ENCODE measurements around the gene ST14. TPM values are rescaled to one million over a fixed set of nuclear protein-coding genes. Genes with fewer than 3 reads are reported as not detected.
A peak's percentile ranks its signal among the peaks of the same experiment; 100 is the strongest.

The ST14 gene
- total RNA-seq, 1 experiment from 2014 or later: 298 TPM

- no peak overlapping the region for H3K4me3 ChIP-seq (ENCODE audit: low read depth, low read length)
- Mint-ChIP-seq H3K27ac (ENCODE audit: unreplicated experiment) (no peak overlapping the region), H3K4me1 (ENCODE audit: low read depth, unreplicated experiment) (no peaks in the 10 kb centered on the region), H3K27me3 (ENCODE audit: insufficient read depth, unreplicated experiment) (no peaks in the 10 kb centered on the region), H3K9me3 (ENCODE audit: unreplicated experiment) (no peaks in the 10 kb centered on the region), H3K36me3 (ENCODE audit: insufficient read depth, unreplicated experiment) (peaks cover 6% of the 10 kb centered on the region), H3K4me3 (ENCODE audit: unreplicated experiment) (no peak overlapping the region)
- no peaks in the 10 kb centered on the region for H3K9me3 ChIP-seq
- no peaks in the 10 kb centered on the region for H3K27me3 ChIP-seq (replicated peaks; ENCODE audit: control insufficient read depth, insufficient read depth, low read length)
- ChIA-PET CTCF (no interaction called here), POLR2A (no interaction called here)
- no TSS peak for BruUV-seq (replicated peaks)
- intact Hi-C loops (cut with micrococcal nuclease; ENCODE audit: unreplicated experiment): no loop called here
- 0 out of 2 replicates have a peak, but pooled peaks cover 1% of the 10 kb centered on the region for H3K36me3 ChIP-seq (ENCODE audit: control insufficient read depth, insufficient read depth, low read length)
- H3K4me1 ChIP-seq: no peaks in the 10 kb centered on the region
- TF ChIP-seq, protein P1, sequence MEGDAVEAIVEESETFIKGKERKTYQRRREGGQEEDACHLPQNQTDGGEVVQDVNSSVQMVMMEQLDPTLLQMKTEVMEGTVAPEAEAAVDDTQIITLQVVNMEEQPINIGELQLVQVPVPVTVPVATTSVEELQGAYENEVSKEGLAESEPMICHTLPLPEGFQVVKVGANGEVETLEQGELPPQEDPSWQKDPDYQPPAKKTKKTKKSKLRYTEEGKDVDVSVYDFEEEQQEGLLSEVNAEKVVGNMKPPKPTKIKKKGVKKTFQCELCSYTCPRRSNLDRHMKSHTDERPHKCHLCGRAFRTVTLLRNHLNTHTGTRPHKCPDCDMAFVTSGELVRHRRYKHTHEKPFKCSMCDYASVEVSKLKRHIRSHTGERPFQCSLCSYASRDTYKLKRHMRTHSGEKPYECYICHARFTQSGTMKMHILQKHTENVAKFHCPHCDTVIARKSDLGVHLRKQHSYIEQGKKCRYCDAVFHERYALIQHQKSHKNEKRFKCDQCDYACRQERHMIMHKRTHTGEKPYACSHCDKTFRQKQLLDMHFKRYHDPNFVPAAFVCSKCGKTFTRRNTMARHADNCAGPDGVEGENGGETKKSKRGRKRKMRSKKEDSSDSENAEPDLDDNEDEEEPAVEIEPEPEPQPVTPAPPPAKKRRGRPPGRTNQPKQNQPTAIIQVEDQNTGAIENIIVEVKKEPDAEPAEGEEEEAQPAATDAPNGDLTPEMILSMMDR (IDR thresholded peaks at IDR 0.05; ENCODE audit: insufficient read depth in 1 of 2, low read depth in 1 of 2, low read length in 1 of 2, severe bottlenecking in 1 of 2, unreplicated experiment in 1 of 2): no peak
- DNase-seq: no peak
These were observed 74.7 kb downstream of the ST14 start for GRCh38 chr11:130234315-130234714.

DNA sequence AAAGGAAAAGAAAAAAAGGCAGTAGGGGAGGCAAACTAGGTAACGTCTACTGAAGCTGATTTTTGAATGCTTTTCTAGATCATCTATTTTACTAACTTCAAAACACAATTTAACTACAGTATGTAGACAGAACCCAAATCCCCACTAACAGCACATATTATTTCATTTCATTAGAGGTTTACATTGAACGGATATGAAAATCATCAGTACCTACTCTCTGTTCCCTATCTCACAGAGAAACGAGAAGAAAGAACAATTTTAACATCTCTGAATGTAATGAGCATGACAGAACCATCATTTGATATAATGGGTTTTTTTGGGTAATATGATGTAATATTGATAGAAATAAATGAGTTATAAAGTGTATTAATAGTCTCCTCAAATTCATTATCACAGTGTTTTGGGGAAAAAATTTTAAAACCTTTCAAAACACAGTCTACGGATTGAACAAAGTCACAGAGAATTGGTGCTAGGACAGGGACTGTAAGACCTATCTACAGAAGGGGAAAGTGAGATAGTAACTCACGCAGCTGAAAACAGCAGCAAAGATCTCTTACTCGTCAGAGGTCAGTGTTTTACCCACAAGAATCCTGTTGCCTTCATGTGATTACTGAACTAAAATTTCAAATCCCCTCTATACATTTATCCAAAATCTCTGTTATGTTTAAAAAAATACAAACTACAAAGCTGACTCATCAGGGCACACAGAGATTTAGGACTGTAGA lies 77.9 kb downstream of the ST14 start:
- H3K4me1 ChIP-seq: no peaks in the 10 kb centered on the region
- TF ChIP-seq, protein P1 (IDR thresholded peaks at IDR 0.05; ENCODE audit: insufficient read depth in 1 of 2, low read depth in 1 of 2, low read length in 1 of 2, severe bottlenecking in 1 of 2, unreplicated experiment in 1 of 2): no peak
- H3K27me3 Mint-ChIP-seq (ENCODE audit: insufficient read depth, unreplicated experiment): no peaks in the 10 kb centered on the region
- no peaks in the 10 kb centered on the region for H3K4me1 Mint-ChIP-seq (ENCODE audit: low read depth, unreplicated experiment)
- BruUV-seq (replicated peaks): no TSS peak
- ChIA-PET CTCF (no interaction called here), POLR2A (no interaction called here)
- peaks cover 6% of the 10 kb centered on the region for H3K36me3 Mint-ChIP-seq (ENCODE audit: insufficient read depth, unreplicated experiment)
- H3K36me3 ChIP-seq (ENCODE audit: control insufficient read depth, insufficient read depth, low read length): 0 out of 2 replicates have a peak, but pooled peaks cover 1% of the 10 kb centered on the region
- H3K4me3 ChIP-seq (ENCODE audit: low read depth, low read length): no peak overlapping the region
- no peak for DNase-seq
- no peak overlapping the region for H3K27ac Mint-ChIP-seq (ENCODE audit: unreplicated experiment)
- no peak overlapping the region for H3K4me3 Mint-ChIP-seq (ENCODE audit: unreplicated experiment)
- no peaks in the 10 kb centered on the region for H3K9me3 ChIP-seq
- intact Hi-C loops (cut with micrococcal nuclease; ENCODE audit: unreplicated experiment): no loop called here
- H3K27me3 ChIP-seq (replicated peaks; ENCODE audit: control insufficient read depth, insufficient read depth, low read length): no peaks in the 10 kb centered on the region
- no peaks in the 10 kb centered on the region for H3K9me3 Mint-ChIP-seq (ENCODE audit: unreplicated experiment)

DNA sequence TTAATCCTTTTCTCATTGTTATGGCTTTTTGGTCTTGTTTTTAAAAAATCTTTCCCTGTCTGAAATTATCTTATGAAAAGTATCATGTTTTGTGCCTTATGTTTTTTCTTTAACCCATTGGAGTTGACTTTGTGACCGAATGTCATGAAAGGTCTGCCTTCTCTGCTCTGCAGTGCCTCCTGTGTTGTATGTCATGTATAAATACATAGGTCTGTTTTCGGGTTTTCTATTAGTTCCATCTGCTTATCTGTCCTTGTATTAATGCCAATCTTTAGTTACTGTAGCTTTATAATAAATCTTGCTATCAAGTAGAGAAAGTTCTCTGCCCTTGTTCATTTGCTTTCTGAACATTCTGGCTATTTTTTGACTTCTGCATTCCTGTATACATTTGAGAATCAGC lies 82.1 kb downstream of the ST14 start:
- POLR2A ChIA-PET: no interaction called here
- H3K27me3 ChIP-seq (replicated peaks; ENCODE audit: control insufficient read depth, insufficient read depth, low read length): no peaks in the 10 kb centered on the region

More for the DNA sequence above, 82.1 kb downstream of the ST14 start:
- TF ChIP-seq, protein P1 (IDR thresholded peaks at IDR 0.05; ENCODE audit: insufficient read depth in 1 of 2, low read depth in 1 of 2, low read length in 1 of 2, severe bottlenecking in 1 of 2, unreplicated experiment in 1 of 2): peak in 1 of 2 experiments; percentile 34
- Mint-ChIP-seq H3K27ac (ENCODE audit: unreplicated experiment) (no peak overlapping the region), H3K27me3 (ENCODE audit: insufficient read depth, unreplicated experiment) (no peaks in the 10 kb centered on the region), H3K4me1 (ENCODE audit: low read depth, unreplicated experiment) (no peaks in the 10 kb centered on the region), H3K36me3 (ENCODE audit: insufficient read depth, unreplicated experiment) (peaks cover 10% of the 10 kb centered on the region), H3K9me3 (ENCODE audit: unreplicated experiment) (no peaks in the 10 kb centered on the region), H3K4me3 (ENCODE audit: unreplicated experiment) (no peak overlapping the region)
- CTCF ChIA-PET: no interaction called here
- intact Hi-C loops (cut with micrococcal nuclease; ENCODE audit: unreplicated experiment): no loop called here
- DNase-seq: no peak
- H3K36me3 ChIP-seq (ENCODE audit: control insufficient read depth, insufficient read depth, low read length): no peaks in the 10 kb centered on the region
- H3K9me3 ChIP-seq: no peaks in the 10 kb centered on the region
- no peak overlapping the region for H3K4me3 ChIP-seq (ENCODE audit: low read depth, low read length)
- no TSS peak for BruUV-seq (replicated peaks)
- H3K4me1 ChIP-seq: no peaks in the 10 kb centered on the region

Measured in Caco-2 (cell line).